ENCODE results near the gene EEF1AKMT1. TPM values are rescaled to one million over a fixed set of nuclear protein-coding genes. Genes with fewer than 3 reads are reported as not detected.

EEF1AKMT1 gene
- total and polyA plus RNA-seq, 4 donors, result 9.1 to 12.5 (median 10.7) TPM

GRCh38 chr13:20787180-20787579, 13.4 kb upstream of the EEF1AKMT1 start:
- ATAC-seq (ENCODE audit: low FRiP score), result no peak
- intact Hi-C loops (cut with DNase I), result no loop called here
- Histone ChIP-seq H3K4me3 (ENCODE audit: low read length in 2 of 2) (no peak overlapping the region), H3K27ac (ENCODE audit: low read depth in 1 of 2, low read length in 2 of 2) (no peak overlapping the region), H3K9me3 (ENCODE audit: control insufficient read depth, low read length) (no peaks in the 10 kb centered on the region), H3K36me3 (ENCODE audit: control insufficient read depth in 1 of 2, insufficient read depth in 2 of 2, low read length in 1 of 2) (peaks cover 3% of the 10 kb centered on the region in 2 donors), H3K4me1 (ENCODE audit: control insufficient read depth in 1 of 2, insufficient read depth in 2 of 2, low read length in 2 of 2) (no peaks in the 10 kb centered on the region), H3K27me3 (ENCODE audit: control insufficient read depth in 1 of 2, insufficient read depth in 2 of 2, low read length in 1 of 2) (no peaks in the 10 kb centered on the region)
- DNase-seq, result no peak
- 88 to 92% methylated on average over 5 of the region's 5 CpGs for WGBS, 2 donors

GRCh38 chr13:20782116-20782708, 8.5 kb upstream of the EEF1AKMT1 start:
- Histone ChIP-seq H3K4me1 (ENCODE audit: control insufficient read depth in 1 of 2, insufficient read depth in 2 of 2, low read length in 2 of 2) (no peaks in the 10 kb centered on the region), H3K9me3 (ENCODE audit: control insufficient read depth, low read length) (no peaks in the 10 kb centered on the region), H3K36me3 (ENCODE audit: control insufficient read depth in 1 of 2, insufficient read depth in 2 of 2, low read length in 1 of 2) (peaks cover 3% of the 10 kb centered on the region in 2 donors), H3K27ac (ENCODE audit: low read depth in 1 of 2, low read length in 2 of 2) (no peak overlapping the region), H3K27me3 (ENCODE audit: control insufficient read depth in 1 of 2, insufficient read depth in 2 of 2, low read length in 1 of 2) (no peaks in the 10 kb centered on the region), H3K4me3 (ENCODE audit: low read length in 2 of 2) (no peak overlapping the region)
- ATAC-seq (ENCODE audit: low FRiP score) (no peak), DNase-seq (no peak)
- WGBS, 2 donors, result 85 to 86% methylated on average over 3 of the region's 3 CpGs
- intact Hi-C loops (cut with DNase I), result no loop called here

DNA sequence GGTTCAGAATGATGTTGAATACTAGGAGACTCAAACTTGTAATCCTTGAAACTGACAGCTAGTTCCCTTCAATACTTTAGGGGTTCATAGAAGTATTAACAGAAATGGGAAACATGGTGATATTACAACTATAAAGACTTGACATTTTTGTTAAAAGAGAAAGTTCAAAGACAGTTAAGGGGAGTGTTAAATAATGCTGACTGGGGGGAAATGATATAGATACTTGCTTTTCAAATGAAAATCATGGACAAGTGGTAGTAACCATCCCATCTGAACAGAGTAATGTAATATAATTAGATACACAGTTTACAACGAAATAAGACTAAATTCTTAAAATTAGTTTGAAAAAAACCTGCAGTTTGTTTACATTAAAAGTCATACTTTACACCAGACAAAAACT, 6.6 kb upstream of the EEF1AKMT1 start:
- DNase-seq (no peak), ATAC-seq (ENCODE audit: low FRiP score) (no peak)
- Histone ChIP-seq H3K27me3 (ENCODE audit: control insufficient read depth in 1 of 2, insufficient read depth in 2 of 2, low read length in 1 of 2) (no peaks in the 10 kb centered on the region), H3K4me1 (ENCODE audit: control insufficient read depth in 1 of 2, insufficient read depth in 2 of 2, low read length in 2 of 2) (no peaks in the 10 kb centered on the region), H3K4me3 (ENCODE audit: low read length in 2 of 2) (no peak overlapping the region), H3K36me3 (ENCODE audit: control insufficient read depth in 1 of 2, insufficient read depth in 2 of 2, low read length in 1 of 2) (peaks cover 0 to 3% of the 10 kb centered on the region in 2 donors), H3K9me3 (ENCODE audit: control insufficient read depth, low read length) (no peaks in the 10 kb centered on the region), H3K27ac (ENCODE audit: low read depth in 1 of 2, low read length in 2 of 2) (no peak overlapping the region)
- WGBS, 2 donors, result 67 to 78% methylated on average over 1 of the region's 1 CpG
- intact Hi-C loops (cut with DNase I), result no loop called here

GRCh38 chr13:20779405-20779804, 5.6 kb upstream of the EEF1AKMT1 start:
- Histone ChIP-seq H3K4me3 (ENCODE audit: low read length in 2 of 2) (no peak overlapping the region), H3K9me3 (ENCODE audit: control insufficient read depth, low read length) (no peaks in the 10 kb centered on the region), H3K36me3 (ENCODE audit: control insufficient read depth in 1 of 2, insufficient read depth in 2 of 2, low read length in 1 of 2) (no peaks in the 10 kb centered on the region), H3K4me1 (ENCODE audit: control insufficient read depth in 1 of 2, insufficient read depth in 2 of 2, low read length in 2 of 2) (no peaks in the 10 kb centered on the region), H3K27ac (ENCODE audit: low read depth in 1 of 2, low read length in 2 of 2) (no peak overlapping the region), H3K27me3 (ENCODE audit: control insufficient read depth in 1 of 2, insufficient read depth in 2 of 2, low read length in 1 of 2) (no peaks in the 10 kb centered on the region)
- DNase-seq (no peak), ATAC-seq (ENCODE audit: low FRiP score) (no peak)
- 56 to 78% methylated on average over 7 of the region's 7 CpGs for WGBS, 2 donors
- intact Hi-C loops (cut with DNase I), result loop anchor here in 1 of 2 donors (10.0 kb wide), 1 partner anchor 45 kb away; no protein-coding TSS in a partner anchor

DNA sequence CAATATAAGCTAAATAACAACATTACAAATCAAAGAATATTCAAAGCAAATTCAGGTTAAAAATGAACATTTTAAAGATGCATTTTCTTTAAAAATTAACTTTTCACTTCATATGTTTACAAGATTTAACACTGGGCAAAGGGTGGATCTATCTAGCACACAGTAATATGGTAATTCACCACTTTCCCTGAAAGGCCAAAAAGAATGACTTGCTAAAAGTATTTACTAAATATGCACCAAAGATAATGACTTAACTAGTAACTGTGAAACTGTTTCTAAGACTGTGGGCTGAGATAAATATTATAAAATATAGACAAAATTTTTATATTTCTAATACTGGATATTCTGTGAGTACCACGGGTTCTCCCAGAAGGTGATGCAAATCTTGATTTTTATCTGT, 4.5 kb upstream of the EEF1AKMT1 start:
- DNase-seq (no peak), ATAC-seq (ENCODE audit: low FRiP score) (no peak)
- Histone ChIP-seq H3K27ac (ENCODE audit: low read depth in 1 of 2, low read length in 2 of 2) (no peak overlapping the region), H3K4me1 (ENCODE audit: control insufficient read depth in 1 of 2, insufficient read depth in 2 of 2, low read length in 2 of 2) (no peaks in the 10 kb centered on the region), H3K4me3 (ENCODE audit: low read length in 2 of 2) (no peak overlapping the region), H3K36me3 (ENCODE audit: control insufficient read depth in 1 of 2, insufficient read depth in 2 of 2, low read length in 1 of 2) (no peaks in the 10 kb centered on the region), H3K9me3 (ENCODE audit: control insufficient read depth, low read length) (no peaks in the 10 kb centered on the region), H3K27me3 (ENCODE audit: control insufficient read depth in 1 of 2, insufficient read depth in 2 of 2, low read length in 1 of 2) (no peaks in the 10 kb centered on the region)
- 95 to 98% methylated on average over 1 of the region's 1 CpG for WGBS, 2 donors
- intact Hi-C loops (cut with DNase I), result loop anchor here in 1 of 2 donors (10.0 kb wide), 1 partner anchor 46 kb away; no protein-coding TSS in a partner anchor

DNA sequence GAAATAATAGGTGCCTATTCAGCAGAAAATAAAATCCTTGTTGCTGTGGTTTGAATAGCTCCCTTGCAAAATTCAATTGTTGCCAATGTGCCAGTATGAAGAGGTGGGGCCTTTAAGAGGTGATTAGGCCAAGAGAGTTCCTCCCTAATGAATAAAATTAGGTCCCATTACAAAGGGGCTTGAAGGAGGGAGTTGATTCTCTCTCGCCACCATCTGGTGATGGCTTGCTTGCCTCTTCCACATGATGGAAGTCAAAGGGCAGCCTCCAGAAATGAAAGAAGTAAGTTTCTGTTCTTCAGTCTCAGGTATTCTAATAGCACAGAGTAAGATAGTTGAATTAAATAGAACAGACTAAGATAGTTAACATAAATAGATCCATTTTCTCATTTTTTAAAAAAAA, 3.0 kb upstream of the EEF1AKMT1 start:
- no peak overlapping the region for H3K4me3 ChIP-seq (ENCODE audit: low read length in 2 of 2)
- no peak for DNase-seq
- 96 to 99% methylated on average over 1 of the region's 1 CpG for WGBS, 2 donors
- no peaks in the 10 kb centered on the region for H3K4me1 ChIP-seq (ENCODE audit: control insufficient read depth in 1 of 2, insufficient read depth in 2 of 2, low read length in 2 of 2)
- no peaks in the 10 kb centered on the region for H3K36me3 ChIP-seq (ENCODE audit: control insufficient read depth in 1 of 2, insufficient read depth in 2 of 2, low read length in 1 of 2)
- no peak for ATAC-seq (ENCODE audit: low FRiP score)
- intact Hi-C loops (cut with DNase I), result loop anchor here in 1 of 2 donors (10.0 kb wide), 1 partner anchor 48 kb away; no protein-coding TSS in a partner anchor
- H3K27ac ChIP-seq (ENCODE audit: low read depth in 1 of 2, low read length in 2 of 2), result no peak overlapping the region
- no peaks in the 10 kb centered on the region for H3K9me3 ChIP-seq (ENCODE audit: control insufficient read depth, low read length)
- no peaks in the 10 kb centered on the region for H3K27me3 ChIP-seq (ENCODE audit: control insufficient read depth in 1 of 2, insufficient read depth in 2 of 2, low read length in 1 of 2)

GRCh38 chr13:20775961-20776360, 2.2 kb upstream of the EEF1AKMT1 start:
- Histone ChIP-seq H3K27ac (ENCODE audit: low read depth in 1 of 2, low read length in 2 of 2) (no peak overlapping the region), H3K4me1 (ENCODE audit: control insufficient read depth in 1 of 2, insufficient read depth in 2 of 2, low read length in 2 of 2) (no peaks in the 10 kb centered on the region), H3K4me3 (ENCODE audit: low read length in 2 of 2) (no peak overlapping the region), H3K36me3 (ENCODE audit: control insufficient read depth in 1 of 2, insufficient read depth in 2 of 2, low read length in 1 of 2) (no peaks in the 10 kb centered on the region), H3K9me3 (ENCODE audit: control insufficient read depth, low read length) (no peaks in the 10 kb centered on the region), H3K27me3 (ENCODE audit: control insufficient read depth in 1 of 2, insufficient read depth in 2 of 2, low read length in 1 of 2) (no peaks in the 10 kb centered on the region)
- intact Hi-C loops (cut with DNase I), result loop anchor here in 1 of 2 donors (10.0 kb wide), 1 partner anchor 49 kb away; no protein-coding TSS in a partner anchor
- no peak for DNase-seq
- 89 to 96% methylated on average over 2 of the region's 2 CpGs for WGBS, 2 donors
- no peak for ATAC-seq (ENCODE audit: low FRiP score)

- intact Hi-C loops (cut with DNase I), result loop anchor here (5.0 to 10.0 kb wide), 4 partner anchors 38 to 207 kb away; partner anchors contain the start of gene IFT88 (in 1 of the 2)
- ATAC-seq (ENCODE audit: low FRiP score), result no peak
These were observed 985 bp upstream of the EEF1AKMT1 start for GRCh38 chr13:20774746-20775145.

More at GRCh38 chr13:20774746-20775145, 985 bp upstream of the EEF1AKMT1 start:
- peaks cover 0 to 4% of the 10 kb centered on the region in 2 donors for H3K36me3 ChIP-seq (ENCODE audit: control insufficient read depth in 1 of 2, insufficient read depth in 2 of 2, low read length in 1 of 2)
- H3K4me1 ChIP-seq (ENCODE audit: control insufficient read depth in 1 of 2, insufficient read depth in 2 of 2, low read length in 2 of 2), result no peaks in the 10 kb centered on the region
- no peak overlapping the region for H3K4me3 ChIP-seq (ENCODE audit: low read length in 2 of 2)
- no peak overlapping the region for H3K27ac ChIP-seq (ENCODE audit: low read depth in 1 of 2, low read length in 2 of 2)
- WGBS, 2 donors, result 85 to 86% methylated on average over 1 of the region's 1 CpG
- no peaks in the 10 kb centered on the region for H3K27me3 ChIP-seq (ENCODE audit: control insufficient read depth in 1 of 2, insufficient read depth in 2 of 2, low read length in 1 of 2)
- no peak for DNase-seq
- H3K9me3 ChIP-seq (ENCODE audit: control insufficient read depth, low read length), result no peaks in the 10 kb centered on the region
